HEK293 (cell line): Measurements from ENCODE around the gene LGALS3BP.
A peak's percentile ranks its signal among the peaks of the same experiment; 100 is the strongest.

Source experiments
- CTCF ChIA-PET: fragments of 350-600 bp; formaldehyde crosslinking; extraction: SDS; loops from one replicate; lab custom pipeline; 2021; ENCODE audit warnings: antibody characterized with exemption; lab: Yijun Ruan, JAX
- POLR2A ChIA-PET: fragments of 300-600 bp; formaldehyde crosslinking; extraction: SDS; loops from one replicate; lab custom pipeline; 2020; ENCODE audit warnings: antibody characterized with exemption, inconsistent platforms; lab: Yijun Ruan, JAX
- H3K27ac ChIP-seq: fragments of 200-500 bp; sonication (Bioruptor generic); 2 replicates; pipeline ENCODE4 v1.5.1; 2014; ENCODE audit warnings: low read depth, low read length, control low read depth, inconsistent platforms; ENCODE audit errors: extremely low read depth
- H3K36me3 ChIP-seq, 2 experiments: fragments of 200-500 bp in 1 of 2; sonication (Bioruptor generic) in 1 of 2; 1 replicate in 1 of 2; 2 replicates in 1 of 2; pipeline ENCODE4 v1.5.1; 2014 to 2017; ENCODE audit warnings: inconsistent platforms in 2 of 2, low read length in 2 of 2; ENCODE audit not compliant: control insufficient read depth in 2 of 2, insufficient read depth in 1 of 2
- H3K4me1 ChIP-seq: fragments of 200-500 bp; sonication (Bioruptor generic); 2 replicates; pipeline ENCODE4 v1.5.1; 2014; ENCODE audit warnings: mild to moderate bottlenecking, low read length, inconsistent platforms; ENCODE audit not compliant: control insufficient read depth, insufficient read depth
- H3K4me3 ChIP-seq: 2 replicates; pipeline ENCODE4 v1.5.1; 2011; ENCODE audit warnings: low read depth, mild to moderate bottlenecking, control low read depth, low read length, moderate library complexity
- H3K9me3 ChIP-seq: fragments of 200-500 bp; sonication (Bioruptor generic); 2 replicates; pipeline ENCODE4 v1.5.1; 2014; ENCODE audit warnings: low read depth, low read length, inconsistent platforms; ENCODE audit not compliant: control insufficient read depth, insufficient read depth
- AEBP2 ChIP-seq: fragments of 450-650 bp; formaldehyde crosslinking; IDR thresholded peaks from 2 replicates; pipeline ENCODE4 v1.5.1; 2016; ENCODE audit warnings: missing biosample characterization, missing genetic modification characterization, borderline replicate concordance
- HOXA7 ChIP-seq: sonication (generic); formaldehyde crosslinking; IDR thresholded peaks from 2 replicates; pipeline ENCODE4 v1.8.1; 2022; ENCODE audit warnings: missing genetic modification reagents, borderline replicate concordance
- KLF17 ChIP-seq: fragments of 450-650 bp; formaldehyde crosslinking; IDR thresholded peaks from 2 replicates; pipeline ENCODE4 v1.5.1; 2016; ENCODE audit warnings: missing biosample characterization, missing genetic modification characterization
- SP7 ChIP-seq: fragments of 450-650 bp; formaldehyde crosslinking; IDR thresholded peaks from 2 replicates; pipeline ENCODE4 v1.5.1; 2016; ENCODE audit warnings: missing biosample characterization, missing genetic modification characterization
- TCF7L2 ChIP-seq: IDR thresholded peaks from 2 replicates; pipeline ENCODE4 v1.6.1; 2011; ENCODE audit warnings: low read depth, mild to moderate bottlenecking, inconsistent platforms, low read length, moderate library complexity, borderline replicate concordance
- ZBTB17 ChIP-seq: fragments of 450-650 bp; formaldehyde crosslinking; IDR thresholded peaks from 2 replicates; pipeline ENCODE4 v1.5.1; 2016; ENCODE audit warnings: missing biosample characterization, missing genetic modification characterization
- ZBTB48 ChIP-seq: fragments of 450-650 bp; formaldehyde crosslinking; IDR thresholded peaks from 2 replicates; pipeline ENCODE4 v1.5.1; 2016; ENCODE audit warnings: missing biosample characterization, missing genetic modification characterization
- ZFP37 ChIP-seq: fragments of 450-650 bp; formaldehyde crosslinking; IDR thresholded peaks from 2 replicates; pipeline ENCODE4 v1.5.1; 2016; ENCODE audit warnings: missing biosample characterization, missing genetic modification characterization
- ZIC2 ChIP-seq: fragments of 450-650 bp; formaldehyde crosslinking; IDR thresholded peaks from 2 replicates; pipeline ENCODE4 v1.5.1; 2016; ENCODE audit warnings: missing biosample characterization, missing genetic modification characterization
- ZNF10 ChIP-seq: fragments of 450-650 bp; formaldehyde crosslinking; IDR thresholded peaks from 2 replicates; pipeline ENCODE4 v1.5.1; 2017; ENCODE audit warnings: missing biosample characterization, missing genetic modification characterization
- ZNF133 ChIP-seq: fragments of 450-650 bp; formaldehyde crosslinking; IDR thresholded peaks from 2 replicates; pipeline ENCODE4 v1.5.1; 2016; ENCODE audit warnings: missing biosample characterization, missing genetic modification characterization
- ZNF155 ChIP-seq: fragments of 450-650 bp; formaldehyde crosslinking; IDR thresholded peaks from 2 replicates; pipeline ENCODE4 v1.5.1; 2016; ENCODE audit warnings: missing biosample characterization, missing genetic modification characterization
- ZNF311 ChIP-seq: fragments of 450-650 bp; formaldehyde crosslinking; IDR thresholded peaks from 2 replicates; pipeline ENCODE4 v1.5.1; 2017; ENCODE audit warnings: missing biosample characterization, missing genetic modification characterization, borderline replicate concordance
- ZNF37A ChIP-seq: fragments of 450-650 bp; IDR thresholded peaks from 2 replicates; pipeline ENCODE4 v1.5.1; 2018; ENCODE audit warnings: missing biosample characterization, missing genetic modification characterization
- ZNF558 ChIP-seq: fragments of 450-650 bp; formaldehyde crosslinking; IDR thresholded peaks from 2 replicates; pipeline ENCODE4 v1.5.1; 2016; ENCODE audit warnings: missing biosample characterization, missing genetic modification characterization
- ZNF623 ChIP-seq: fragments of 450-650 bp; formaldehyde crosslinking; IDR thresholded peaks from 2 replicates; pipeline ENCODE4 v1.5.1; 2016; ENCODE audit warnings: missing biosample characterization, missing genetic modification characterization
- ZNF664 ChIP-seq: fragments of 450-650 bp; formaldehyde crosslinking; IDR thresholded peaks from 2 replicates; pipeline ENCODE4 v1.5.1; 2016; ENCODE audit warnings: missing biosample characterization, missing genetic modification characterization
- ZNF707 ChIP-seq: fragments of 450-650 bp; formaldehyde crosslinking; IDR thresholded peaks from 2 replicates; pipeline ENCODE4 v1.5.1; 2016; ENCODE audit warnings: missing biosample characterization, missing genetic modification characterization
- ZNF837 ChIP-seq: fragments of 450-650 bp; formaldehyde crosslinking; IDR thresholded peaks from 2 replicates; pipeline ENCODE4 v1.5.1; 2016; ENCODE audit warnings: missing biosample characterization, missing genetic modification characterization
- ZSCAN30 ChIP-seq: fragments of 450-650 bp; IDR thresholded peaks from 2 replicates; pipeline ENCODE4 v1.5.1; 2018; ENCODE audit warnings: missing biosample characterization, mild to moderate bottlenecking, missing genetic modification characterization, moderate library complexity

LGALS3BP gene

GRCh38 chr17:78973792-78974520 lies 5.8 kb downstream of the LGALS3BP start:
- H3K9me3 ChIP-seq, result no peaks in the 10 kb centered on the region
- peaks cover 10 to 83% of the 10 kb centered on the region in 2 experiments; a peak in 2 of 3 replicates for H3K36me3 ChIP-seq
- CTCF ChIA-PET, result interaction anchor here (0.6 to 5.0 kb wide), 7 partner anchors 12 to 174 kb away, joined by 3 to 72 read pairs (median 3); no protein-coding TSS in a partner anchor
- no peak overlapping the region for H3K4me3 ChIP-seq
- H3K27ac ChIP-seq, result no peak overlapping the region
- POLR2A ChIA-PET, result interaction anchor here (0.9 to 3.5 kb wide), 4 partner anchors 91 to 133 kb away, joined by 3 to 17 read pairs (median 4); no protein-coding TSS in a partner anchor
- H3K4me1 ChIP-seq, result peaks cover 18% of the 10 kb centered on the region
- TF ChIP-seq ZIC2, result peak; percentile 29; the same call in 1 of the 2 replicates
- no peak for TF ChIP-seq ZBTB17 (tag by site-specific recombination)

- no peak for TF ChIP-seq AEBP2 (tag by site-specific recombination)
- TF ChIP-seq ZNF837 (tag by site-specific recombination), result no peak
- TF ChIP-seq ZNF155 (tag by site-specific recombination), result no peak
- TF ChIP-seq ZNF664, result no peak
- TF ChIP-seq ZSCAN30 (tag by site-specific recombination), result no peak
- TF ChIP-seq KLF17, result no peak
- no peak for TF ChIP-seq ZNF558 (tag by site-specific recombination)
- TF ChIP-seq HOXA7 (CRISPR knock-in tag), result no peak
- TF ChIP-seq ZFP37 (tag by site-specific recombination), result no peak
- no peak for TF ChIP-seq ZNF623 (tag by site-specific recombination)
- no peak for TF ChIP-seq ZNF37A (tag by site-specific recombination)
- TF ChIP-seq ZNF707 (tag by site-specific recombination), result no peak
- TF ChIP-seq, all 188 proteins: peak for 0
Measured at GRCh38 chr17:78973196-78973595, 6.5 kb downstream of the LGALS3BP start.

GRCh38 chr17:78972507-78973105 lies 7.1 kb downstream of the LGALS3BP start:
- ChIA-PET POLR2A (interaction anchor here (1.4 to 3.5 kb wide), 2 partner anchors 89 to 107 kb away, joined by 4 to 17 read pairs; no protein-coding TSS in a partner anchor), CTCF (interaction anchor here (0.7 to 5.0 kb wide), 16 partner anchors 8 to 262 kb away, joined by 3 to 72 read pairs (median 11); partner anchors contain the start of gene LGALS3BP)
- Histone ChIP-seq H3K27ac (no peak overlapping the region), H3K4me1 (peaks cover 10% of the 10 kb centered on the region), H3K4me3 (no peak overlapping the region), H3K9me3 (no peaks in the 10 kb centered on the region), H3K36me3 (peaks cover 15 to 88% of the 10 kb centered on the region in 2 experiments; a peak in 2 of 3 replicates)
- TF ChIP-seq ZBTB48 (tag by site-specific recombination) (no peak), TCF7L2 (no peak), ZNF707 (tag by site-specific recombination) (no peak), ZNF10 (tag by site-specific recombination) (no peak), SP7 (tag by site-specific recombination) (no peak), ZNF133 (tag by site-specific recombination) (no peak), ZNF311 (tag by site-specific recombination) (no peak)

More at GRCh38 chr17:78973196-78973595, 6.5 kb downstream of the LGALS3BP start:
- CTCF ChIA-PET, result interaction anchor here (0.6 to 5.0 kb wide), 6 partner anchors 12 to 143 kb away, joined by 3 to 72 read pairs (median 10); no protein-coding TSS in a partner anchor
- Histone ChIP-seq H3K9me3 (no peaks in the 10 kb centered on the region), H3K4me3 (no peak overlapping the region), H3K36me3 (peaks cover 15 to 88% of the 10 kb centered on the region in 2 experiments; a peak in 2 of 3 replicates), H3K27ac (no peak overlapping the region), H3K4me1 (peaks cover 16% of the 10 kb centered on the region)
- POLR2A ChIA-PET, result interaction anchor here (0.9 to 3.5 kb wide), 3 partner anchors 90 to 132 kb away, joined by 3 to 17 read pairs (median 4); no protein-coding TSS in a partner anchor
